Upper lobe of left lung (tissue), 4 donors: ENCODE results near the gene SLC5A2.

ENCODE experiments used
- CTCF ChIP-seq, 6 experiments: fragments of 450-650 bp in 4 of 6; fragments of 200-600 bp in 2 of 6; sonication (generic) in 2 of 6; IDR thresholded peaks; one replicate each; pipeline ENCODE4 v1.5.1; 2016 to 2019; ENCODE audit warnings: antibody characterized with exemption in 6 of 6
- POLR2AphosphoS5 ChIP-seq, 2 donors: sonication (generic); formaldehyde crosslinking; IDR thresholded peaks; one replicate each; pipeline ENCODE4 v1.5.1; 2017; ENCODE audit warnings: antibody characterized with exemption in 2 of 2

GRCh38 chr16:31474773-31475738 is 7.9 kb upstream of the SLC5A2 start:
- no peak for TF ChIP-seq CTCF (IDR thresholded peaks at IDR 0.05)
- TF ChIP-seq POLR2AphosphoS5 (IDR thresholded peaks at IDR 0.05), result no peak
